Stimulated activated naive CD8-positive, alpha-beta T cell treated with anti-CD3 and anti-CD28 coated beads, Interleukin-15, Interleukin-2, amounts not matched to agents 100 U/mL and 50 U/mL, for 24 hours (primary cell): ENCODE data around the gene NRG3.

ENCODE experiments used
- ATAC-seq: fragments of 150-1000 bp; cut with Tn5 transposase; one replicate; pipeline ENCODE4 v1.10.0; 2021
- DNase-seq: peaks from one replicate; pipeline ENCODE4 v3.0.0; 2021

NRG3 gene

GRCh38 chr10:82691211-82691610 lies 816.2 kb downstream of the NRG3 start:
- DNase-seq (no peak), ATAC-seq (no peak)

DNA sequence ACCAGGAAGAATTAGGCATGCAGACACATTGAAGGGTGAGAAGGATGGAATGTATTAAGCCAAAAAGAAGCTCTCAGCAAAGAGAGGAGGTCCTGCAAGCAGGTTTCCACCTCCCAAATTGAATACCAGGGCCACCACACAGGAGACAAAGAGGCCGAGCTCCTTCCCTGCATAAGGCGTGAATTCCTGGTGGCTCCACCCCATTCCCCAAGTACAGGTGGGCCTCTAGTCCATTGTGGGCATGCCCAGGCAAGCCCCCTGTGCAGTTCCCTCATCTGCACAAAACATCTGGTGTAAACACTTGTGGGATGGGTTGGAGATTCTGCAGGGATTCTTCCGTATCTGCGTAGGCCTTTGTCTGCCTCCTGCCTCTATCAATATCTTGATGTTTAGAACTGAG lies 817.5 kb downstream of the NRG3 start:
- DNase-seq (no peak), ATAC-seq (no peak)

DNA sequence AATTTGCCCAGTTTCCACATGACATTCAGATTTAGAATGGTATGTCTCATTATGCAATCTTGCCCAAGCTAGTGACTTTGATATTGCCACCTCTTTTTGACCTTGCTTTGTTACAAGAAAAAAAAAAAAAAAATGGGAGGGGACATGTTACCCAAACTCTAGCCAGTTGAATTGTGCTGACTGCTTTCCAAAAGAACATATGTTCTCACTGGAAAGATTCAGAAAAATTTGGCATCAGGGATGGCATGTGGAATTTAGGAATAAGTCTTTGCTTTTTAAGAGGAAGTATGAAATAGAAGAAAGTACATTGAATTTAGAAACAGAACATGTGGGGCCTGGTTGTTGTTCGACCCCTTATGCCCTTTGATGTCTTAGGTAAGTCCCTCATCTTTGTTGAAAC lies 846.8 kb downstream of the NRG3 start:
- no peak for DNase-seq
- ATAC-seq: no peak

DNA sequence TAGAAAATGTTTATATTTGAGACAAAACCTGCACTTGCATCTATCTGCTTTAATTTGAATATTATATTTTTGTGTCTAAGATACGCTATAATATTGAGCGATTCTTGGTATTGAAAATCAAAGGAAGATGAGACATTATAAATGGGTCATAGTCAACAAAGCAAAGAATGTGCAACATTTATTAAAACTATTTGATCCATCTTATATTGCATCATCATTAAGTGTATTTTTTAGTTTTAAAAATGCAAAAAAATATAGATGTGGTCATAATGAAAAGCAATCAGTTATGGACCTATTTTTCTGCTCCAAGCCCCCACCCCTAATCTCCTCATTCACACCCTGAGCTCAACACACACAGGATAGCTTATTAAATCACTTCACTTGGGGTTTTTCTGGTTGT lies 847.3 kb downstream of the NRG3 start:
- ATAC-seq (no peak), DNase-seq (no peak)

DNA sequence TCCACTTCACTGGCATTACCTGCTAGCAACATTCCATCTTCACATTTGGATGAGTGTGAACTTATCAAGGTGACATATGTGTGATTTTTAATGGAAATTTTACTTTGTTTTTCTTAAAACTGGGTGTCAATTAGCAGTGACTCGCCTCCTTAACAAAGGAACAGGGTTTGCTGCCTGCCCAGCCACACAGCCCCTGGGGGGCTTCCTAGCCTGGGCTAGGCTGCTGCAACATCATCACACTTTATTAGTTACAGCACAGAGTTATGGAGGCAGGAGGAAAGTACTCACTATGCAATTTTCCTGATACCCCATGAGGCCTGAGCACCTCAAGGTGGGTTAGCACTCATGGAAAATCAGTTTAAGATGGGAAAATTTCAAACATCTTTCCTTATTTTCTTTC lies 861.3 kb downstream of the NRG3 start:
- DNase-seq (no peak), ATAC-seq (no peak)

- no peak for DNase-seq
- ATAC-seq: no peak
These were observed 862.6 kb downstream of the NRG3 start for GRCh38 chr10:82737549-82737948.

GRCh38 chr10:82738592-82738991 lies 863.6 kb downstream of the NRG3 start:
- no peak for ATAC-seq
- no peak for DNase-seq

DNA sequence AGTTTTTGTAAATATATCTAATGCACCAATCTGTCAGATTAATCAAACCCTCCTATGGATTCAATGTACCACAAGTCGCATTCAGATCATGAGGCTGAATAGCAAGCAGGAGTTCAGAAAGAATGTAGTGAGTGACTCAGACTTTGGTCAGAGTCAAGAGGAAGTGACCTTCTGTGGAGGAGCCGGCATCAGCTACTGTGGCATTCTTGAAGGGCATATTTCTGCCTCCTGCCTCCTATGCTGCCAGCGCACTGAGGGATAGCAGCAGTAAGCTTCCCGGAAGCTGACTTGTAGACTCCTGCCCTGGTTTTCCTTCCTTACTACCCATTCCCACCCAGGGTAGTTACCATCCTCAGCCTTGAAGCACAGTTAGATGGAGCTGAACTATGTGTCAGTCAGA lies 867.5 kb downstream of the NRG3 start:
- no peak for ATAC-seq
- DNase-seq: no peak

DNA sequence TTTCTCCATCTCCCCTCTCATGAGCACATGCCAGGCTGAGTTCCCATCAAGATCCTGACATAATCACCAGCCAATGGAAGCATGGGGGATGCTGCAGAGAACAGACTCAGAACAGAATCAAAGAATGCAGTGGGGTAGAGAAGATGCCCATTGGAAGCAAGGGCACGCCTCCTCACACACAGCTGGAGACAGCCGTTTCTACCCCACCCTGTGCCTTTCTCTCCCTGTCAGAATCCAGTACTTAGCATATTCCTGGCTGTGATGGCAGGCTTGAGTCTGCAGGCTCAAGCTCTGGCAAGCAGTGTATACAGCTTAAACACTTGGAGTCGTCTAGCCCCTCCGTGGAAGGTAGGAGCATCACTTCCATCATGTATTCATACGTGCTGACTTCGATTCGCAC lies 867.9 kb downstream of the NRG3 start:
- DNase-seq: no peak
- ATAC-seq: no peak

- no peak for ATAC-seq
These were observed 875.5 kb downstream of the NRG3 start for GRCh38 chr10:82750538-82750937.

GRCh38 chr10:82757397-82757796 lies 882.4 kb downstream of the NRG3 start:
- no peak for DNase-seq
- no peak for ATAC-seq

More at GRCh38 chr10:82750538-82750937, 875.5 kb downstream of the NRG3 start:
- no peak for DNase-seq

DNA sequence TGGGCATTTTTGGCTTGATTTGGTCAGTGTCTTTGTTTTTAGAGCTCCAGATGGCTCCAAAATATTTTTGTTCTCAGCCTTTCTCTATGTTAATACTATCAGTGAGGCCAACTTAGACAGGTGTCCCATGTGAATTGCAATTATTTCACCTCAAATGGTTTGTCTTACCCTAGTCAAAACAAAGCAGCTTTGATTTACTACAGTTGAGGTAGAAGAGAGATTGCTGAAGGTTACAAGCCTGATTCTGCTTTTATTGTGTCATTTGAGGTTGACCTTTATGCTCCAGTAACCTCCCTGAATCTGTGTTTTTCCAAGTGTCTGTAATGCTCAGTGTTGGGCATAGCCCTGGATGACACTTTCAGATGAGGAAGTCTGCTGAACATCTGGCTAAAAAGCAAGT lies 882.9 kb downstream of the NRG3 start:
- ATAC-seq (no peak), DNase-seq (no peak)

DNA sequence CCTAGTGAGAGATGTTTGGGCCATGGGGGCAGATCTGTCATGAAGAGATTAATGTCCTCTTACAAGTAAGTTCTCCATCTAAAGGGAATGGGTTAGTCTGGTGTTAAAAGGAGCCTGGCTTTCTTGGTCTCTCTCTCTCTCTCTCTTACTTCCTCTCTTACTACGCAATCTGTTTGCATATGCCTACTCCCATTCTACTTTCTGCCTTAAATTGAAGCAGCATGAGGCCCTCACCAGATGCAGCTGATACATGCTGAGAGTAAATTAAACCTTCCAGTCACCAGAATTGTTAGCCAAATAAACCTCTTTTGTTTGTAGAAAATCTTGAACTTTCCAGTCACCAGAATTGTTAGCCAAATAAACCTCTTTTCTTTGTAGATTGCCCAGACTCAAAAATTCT lies 884.1 kb downstream of the NRG3 start:
- ATAC-seq (no peak), DNase-seq (no peak)

DNA sequence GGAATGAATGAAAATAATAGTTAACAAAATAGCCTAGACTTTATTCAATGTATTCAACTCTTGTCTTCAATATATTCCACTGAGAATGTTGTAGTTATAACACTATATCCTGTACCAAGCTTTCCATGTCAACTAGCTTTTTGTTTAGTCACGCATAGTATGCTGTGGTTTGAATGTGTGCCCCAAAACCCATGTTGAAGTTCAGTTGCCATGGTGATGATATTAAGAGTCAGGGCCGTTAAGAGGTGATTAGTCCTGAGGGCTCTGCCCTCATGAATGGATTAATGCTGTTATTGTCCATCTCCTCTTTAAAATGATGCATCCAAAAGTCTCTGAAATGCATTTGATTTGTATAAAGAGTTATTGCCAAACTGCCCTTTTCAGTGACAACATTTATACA lies 887.6 kb downstream of the NRG3 start:
- no peak for DNase-seq
- ATAC-seq: no peak

DNA sequence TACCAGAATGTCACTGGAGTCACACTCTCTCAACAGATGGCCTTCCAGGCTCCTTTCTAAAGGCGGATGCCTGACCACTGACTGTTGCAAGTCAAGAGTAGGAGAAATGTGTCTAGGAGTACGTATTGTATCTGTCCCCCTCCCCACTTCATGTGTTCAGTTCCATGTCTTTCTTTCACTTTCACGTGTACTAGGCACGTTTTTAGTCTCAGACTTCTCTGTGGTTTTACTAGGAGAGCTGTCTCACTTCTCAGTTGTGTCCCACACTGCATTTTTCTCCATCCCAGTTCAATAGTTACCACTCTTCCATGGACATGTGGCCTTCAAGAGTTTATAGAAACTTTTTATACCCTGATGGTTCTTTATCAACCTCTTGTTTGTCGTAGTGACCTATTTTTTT lies 893.0 kb downstream of the NRG3 start:
- ATAC-seq: no peak
- DNase-seq: no peak

- DNase-seq: no peak
- no peak for ATAC-seq
These were observed 903.9 kb downstream of the NRG3 start for GRCh38 chr10:82778908-82779307.

GRCh38 chr10:82796510-82796909 lies 921.5 kb downstream of the NRG3 start:
- no peak for ATAC-seq
- DNase-seq: no peak

- ATAC-seq (no peak), DNase-seq (no peak)
These were observed 926.3 kb downstream of the NRG3 start for GRCh38 chr10:82801289-82801688.

DNA sequence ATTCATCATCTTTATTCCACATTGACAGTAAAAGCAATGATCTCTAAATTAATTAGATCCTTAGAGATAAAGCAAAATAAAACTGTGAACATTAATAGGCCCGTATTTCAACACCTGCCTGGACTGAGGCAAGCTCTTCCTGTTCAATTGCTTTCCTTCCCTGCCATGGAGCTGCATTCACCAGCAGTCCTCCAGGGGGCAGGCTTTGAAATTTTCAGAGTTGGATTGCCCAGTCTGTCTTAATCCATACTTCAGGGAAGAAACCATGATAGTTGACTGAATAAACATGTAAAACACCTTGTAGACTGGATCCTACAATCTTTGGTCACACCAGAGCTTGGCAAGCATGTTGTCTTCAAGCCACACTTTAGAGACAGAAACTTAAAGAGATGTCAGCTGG lies 936.6 kb downstream of the NRG3 start:
- DNase-seq (no peak), ATAC-seq (no peak)

- ATAC-seq (no peak), DNase-seq (no peak)
These were observed 938.9 kb downstream of the NRG3 start for GRCh38 chr10:82813856-82814255.

GRCh38 chr10:82814635-82815034 lies 939.6 kb downstream of the NRG3 start:
- no peak for DNase-seq
- ATAC-seq: no peak

GRCh38 chr10:82815680-82816079 lies 940.7 kb downstream of the NRG3 start:
- DNase-seq (no peak), ATAC-seq (no peak)

DNA sequence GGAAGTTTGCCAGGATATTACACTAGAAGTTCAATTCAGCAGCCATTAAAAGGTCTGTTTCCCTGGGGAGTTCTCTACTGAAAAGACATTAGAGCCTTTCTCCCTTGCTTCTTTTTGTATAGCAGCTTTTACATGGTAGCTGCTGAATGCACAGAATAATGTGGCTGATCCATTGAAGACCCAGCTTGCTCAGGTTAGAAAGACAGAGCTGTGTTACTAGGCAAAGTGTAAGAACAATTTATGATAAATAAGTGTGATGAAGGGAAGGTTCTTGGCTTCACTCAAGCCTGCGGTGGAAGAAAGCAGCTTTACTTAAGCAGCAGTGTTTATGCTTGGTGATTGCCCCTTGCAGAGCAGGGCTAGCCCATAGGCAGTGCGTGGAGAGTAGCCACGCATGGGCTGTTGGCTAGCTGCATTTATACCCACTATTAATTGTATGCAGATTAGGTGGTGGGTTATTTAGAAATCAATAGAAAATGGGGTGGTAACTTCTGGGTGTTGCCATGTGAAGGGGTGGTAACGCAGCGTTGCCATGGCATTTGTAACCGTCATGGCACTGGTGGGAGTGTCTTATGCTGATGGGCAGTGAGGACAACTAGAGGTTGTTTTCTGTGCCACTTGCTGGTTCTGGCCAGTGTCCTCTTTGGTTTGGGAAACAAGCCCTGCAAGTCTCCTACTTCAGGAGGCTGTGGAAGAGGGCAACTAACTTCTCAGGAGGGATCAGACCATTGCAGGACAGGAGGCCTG lies 942.9 kb downstream of the NRG3 start:
- no peak for DNase-seq
- ATAC-seq: no peak

- DNase-seq (no peak), ATAC-seq (no peak)
These were observed 946.0 kb downstream of the NRG3 start for GRCh38 chr10:82821043-82821442.

DNA sequence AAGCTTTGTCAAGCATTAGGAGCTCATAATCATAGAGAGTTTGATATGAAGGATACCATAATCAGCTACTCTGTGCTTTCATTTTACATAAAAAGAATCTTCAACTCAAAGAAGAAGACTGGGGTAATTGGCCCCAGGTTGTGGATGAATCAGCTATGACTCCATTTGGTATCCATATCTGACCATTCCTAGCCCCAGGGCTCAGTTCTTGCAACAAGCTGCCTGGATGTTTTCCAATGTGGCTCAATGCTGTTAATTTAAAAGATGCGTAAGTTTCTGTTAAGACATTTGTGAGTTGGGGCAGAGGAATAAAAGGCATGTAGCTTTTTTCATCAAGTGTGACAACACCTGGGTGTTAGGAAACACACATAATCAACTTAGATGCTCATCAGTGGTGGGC lies 951.1 kb downstream of the NRG3 start:
- no peak for ATAC-seq
- no peak for DNase-seq
